ENCODE data around the gene ZMAT3.

The ZMAT3 gene

DNA sequence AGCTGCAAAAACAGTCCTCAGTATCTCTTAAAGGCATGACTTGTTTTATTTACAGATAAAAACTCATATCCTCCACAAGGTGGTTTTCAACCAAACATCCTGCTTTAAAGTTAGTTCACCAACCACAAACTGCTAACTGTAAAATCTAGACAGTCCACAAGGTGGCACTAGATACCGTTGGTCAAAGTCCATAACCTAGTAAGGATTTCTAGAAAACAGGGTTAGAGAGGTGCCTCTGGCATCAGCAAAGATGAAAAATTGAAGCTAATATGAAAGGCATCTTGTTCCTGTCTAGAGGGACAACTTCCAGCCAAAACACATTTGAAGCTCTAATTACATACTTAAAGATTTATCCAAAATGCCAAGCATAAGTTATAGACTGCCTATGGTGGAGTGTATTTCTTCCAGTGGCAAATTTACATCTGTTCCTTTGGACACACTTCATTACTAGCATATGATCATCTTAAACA is 56.0 kb downstream of the ZMAT3 start:
- H3K27ac ChIP-seq (ENCODE audit: poor library complexity, severe bottlenecking): no peak overlapping the region
- H3K9me3 ChIP-seq (ENCODE audit: severe bottlenecking): no peaks in the 10 kb centered on the region
- peak; percentile 82 for ATAC-seq (ENCODE audit: low read depth)
- TF ChIP-seq, protein P1, sequence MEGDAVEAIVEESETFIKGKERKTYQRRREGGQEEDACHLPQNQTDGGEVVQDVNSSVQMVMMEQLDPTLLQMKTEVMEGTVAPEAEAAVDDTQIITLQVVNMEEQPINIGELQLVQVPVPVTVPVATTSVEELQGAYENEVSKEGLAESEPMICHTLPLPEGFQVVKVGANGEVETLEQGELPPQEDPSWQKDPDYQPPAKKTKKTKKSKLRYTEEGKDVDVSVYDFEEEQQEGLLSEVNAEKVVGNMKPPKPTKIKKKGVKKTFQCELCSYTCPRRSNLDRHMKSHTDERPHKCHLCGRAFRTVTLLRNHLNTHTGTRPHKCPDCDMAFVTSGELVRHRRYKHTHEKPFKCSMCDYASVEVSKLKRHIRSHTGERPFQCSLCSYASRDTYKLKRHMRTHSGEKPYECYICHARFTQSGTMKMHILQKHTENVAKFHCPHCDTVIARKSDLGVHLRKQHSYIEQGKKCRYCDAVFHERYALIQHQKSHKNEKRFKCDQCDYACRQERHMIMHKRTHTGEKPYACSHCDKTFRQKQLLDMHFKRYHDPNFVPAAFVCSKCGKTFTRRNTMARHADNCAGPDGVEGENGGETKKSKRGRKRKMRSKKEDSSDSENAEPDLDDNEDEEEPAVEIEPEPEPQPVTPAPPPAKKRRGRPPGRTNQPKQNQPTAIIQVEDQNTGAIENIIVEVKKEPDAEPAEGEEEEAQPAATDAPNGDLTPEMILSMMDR (IDR thresholded peaks at IDR 0.05; ENCODE audit: poor library complexity, severe bottlenecking): peak; percentile 94
- H3K36me3 ChIP-seq (ENCODE audit: low read depth): no peaks in the 10 kb centered on the region
- H3K27me3 ChIP-seq (ENCODE audit: insufficient read depth, poor library complexity, severe bottlenecking): no peaks in the 10 kb centered on the region
- no peak overlapping the region for H3K4me3 ChIP-seq (ENCODE audit: severe bottlenecking)
- no peaks in the 10 kb centered on the region for H3K4me1 ChIP-seq (ENCODE audit: insufficient read depth, poor library complexity, severe bottlenecking)
- DNase-seq (ENCODE audit: low spot score): no peak

DNA sequence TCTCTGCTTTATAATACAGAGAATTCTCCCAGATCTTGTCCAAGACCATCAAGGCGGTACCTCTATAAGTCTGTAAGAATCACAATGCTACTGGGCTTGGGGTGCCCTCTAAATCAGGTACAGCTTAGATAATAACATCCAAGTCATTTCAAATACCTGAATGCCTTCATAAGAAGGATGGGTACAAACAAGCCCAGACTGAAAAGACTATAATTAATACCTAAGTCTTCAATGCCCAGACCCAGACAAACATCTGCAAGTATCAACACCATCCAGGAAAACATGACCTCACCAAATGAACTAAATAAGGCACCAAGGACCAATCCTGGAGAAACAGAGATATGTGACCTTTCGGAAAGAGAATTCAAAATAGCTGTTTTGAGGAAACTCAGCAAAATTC is 65.9 kb downstream of the ZMAT3 start:
- Histone ChIP-seq H3K36me3 (ENCODE audit: low read depth) (no peaks in the 10 kb centered on the region), H3K4me3 (ENCODE audit: severe bottlenecking) (no peak overlapping the region), H3K4me1 (ENCODE audit: insufficient read depth, poor library complexity, severe bottlenecking) (no peaks in the 10 kb centered on the region), H3K27ac (ENCODE audit: poor library complexity, severe bottlenecking) (no peak overlapping the region), H3K9me3 (ENCODE audit: severe bottlenecking) (peaks cover 4% of the 10 kb centered on the region), H3K27me3 (ENCODE audit: insufficient read depth, poor library complexity, severe bottlenecking) (peaks cover 9% of the 10 kb centered on the region)
- ATAC-seq (ENCODE audit: low read depth) (no peak), DNase-seq (ENCODE audit: low spot score) (no peak)
- TF ChIP-seq, protein P1 (IDR thresholded peaks at IDR 0.05; ENCODE audit: poor library complexity, severe bottlenecking): no peak

DNA sequence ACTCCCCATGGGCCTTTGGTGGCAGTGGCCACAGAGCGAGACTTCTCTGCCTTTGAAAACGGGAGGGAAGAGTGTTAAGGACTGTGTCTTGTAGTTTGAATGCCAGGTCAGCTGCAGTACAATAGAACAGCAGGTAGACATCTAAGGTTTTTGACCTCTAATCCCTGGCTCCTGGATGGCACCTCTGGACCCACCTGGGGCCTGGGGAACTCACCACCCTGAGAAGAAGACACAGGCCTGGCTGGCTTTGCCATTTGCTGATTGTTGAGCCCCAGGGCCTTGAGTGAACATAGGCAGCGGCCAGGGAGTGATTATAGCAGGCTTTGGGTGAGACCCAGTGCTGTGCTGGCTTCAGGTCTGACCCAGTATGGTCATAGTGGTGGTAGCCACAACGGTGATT is 66.4 kb downstream of the ZMAT3 start:
- Histone ChIP-seq H3K27ac (ENCODE audit: poor library complexity, severe bottlenecking) (no peak overlapping the region), H3K4me1 (ENCODE audit: insufficient read depth, poor library complexity, severe bottlenecking) (no peaks in the 10 kb centered on the region), H3K9me3 (ENCODE audit: severe bottlenecking) (peaks cover 4% of the 10 kb centered on the region), H3K4me3 (ENCODE audit: severe bottlenecking) (no peak overlapping the region), H3K36me3 (ENCODE audit: low read depth) (no peaks in the 10 kb centered on the region), H3K27me3 (ENCODE audit: insufficient read depth, poor library complexity, severe bottlenecking) (peaks cover 9% of the 10 kb centered on the region)
- TF ChIP-seq, protein P1 (IDR thresholded peaks at IDR 0.05; ENCODE audit: poor library complexity, severe bottlenecking): no peak
- no peak for ATAC-seq (ENCODE audit: low read depth)
- no peak for DNase-seq (ENCODE audit: low spot score)

DNA sequence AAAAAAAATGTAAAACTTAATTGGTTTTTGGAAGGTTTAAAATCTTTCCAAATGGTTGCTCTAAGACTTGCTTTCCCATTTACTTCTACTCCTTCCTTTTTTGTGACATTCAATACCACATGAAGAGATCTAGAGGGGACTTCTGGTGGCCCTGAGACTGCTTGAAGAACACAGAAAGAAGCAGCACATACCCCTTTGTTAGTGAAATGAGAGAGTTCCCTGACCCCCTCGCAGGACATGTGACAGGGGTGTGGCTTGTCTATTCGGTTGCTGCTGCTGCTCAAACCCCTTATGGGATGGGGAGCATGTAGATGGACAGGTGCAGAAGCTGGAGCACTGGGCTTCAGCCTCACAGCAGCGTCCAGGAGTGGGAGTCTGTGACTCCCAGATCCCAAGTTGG is 71.0 kb downstream of the ZMAT3 start:
- H3K27me3 ChIP-seq (ENCODE audit: insufficient read depth, poor library complexity, severe bottlenecking): no peaks in the 10 kb centered on the region
- no peaks in the 10 kb centered on the region for H3K9me3 ChIP-seq (ENCODE audit: severe bottlenecking)
- no peaks in the 10 kb centered on the region for H3K4me1 ChIP-seq (ENCODE audit: insufficient read depth, poor library complexity, severe bottlenecking)
- H3K36me3 ChIP-seq (ENCODE audit: low read depth): no peaks in the 10 kb centered on the region
- no peak overlapping the region for H3K4me3 ChIP-seq (ENCODE audit: severe bottlenecking)
- no peak overlapping the region for H3K27ac ChIP-seq (ENCODE audit: poor library complexity, severe bottlenecking)
- TF ChIP-seq, protein P1 (IDR thresholded peaks at IDR 0.05; ENCODE audit: poor library complexity, severe bottlenecking): no peak
- no peak for ATAC-seq (ENCODE audit: low read depth)
- DNase-seq (ENCODE audit: low spot score): no peak

DNA sequence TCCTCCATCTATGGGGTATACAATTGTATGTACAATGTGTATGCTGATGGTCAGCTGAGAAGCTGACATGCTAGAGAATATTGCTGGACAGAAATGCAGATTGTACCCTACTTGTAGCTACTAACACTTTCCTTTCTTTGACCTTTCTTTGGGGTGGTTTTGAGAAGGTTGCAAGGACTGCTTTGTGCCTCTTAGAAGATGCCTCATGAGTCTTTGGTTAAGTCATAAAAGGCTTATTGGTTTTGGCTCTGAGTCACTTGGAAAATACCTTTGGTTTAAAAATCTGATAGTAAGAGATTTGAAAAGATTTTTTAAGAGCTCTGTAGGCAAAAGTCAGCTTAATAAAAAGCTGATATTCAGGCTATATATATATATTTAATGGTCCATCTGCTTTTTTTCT is 71.5 kb downstream of the ZMAT3 start:
- no peaks in the 10 kb centered on the region for H3K36me3 ChIP-seq (ENCODE audit: low read depth)
- H3K9me3 ChIP-seq (ENCODE audit: severe bottlenecking): no peaks in the 10 kb centered on the region
- ATAC-seq (ENCODE audit: low read depth): no peak
- H3K4me3 ChIP-seq (ENCODE audit: severe bottlenecking): no peak overlapping the region
- no peak overlapping the region for H3K27ac ChIP-seq (ENCODE audit: poor library complexity, severe bottlenecking)
- DNase-seq (ENCODE audit: low spot score): no peak
- H3K4me1 ChIP-seq (ENCODE audit: insufficient read depth, poor library complexity, severe bottlenecking): no peaks in the 10 kb centered on the region
- TF ChIP-seq, protein P1 (IDR thresholded peaks at IDR 0.05; ENCODE audit: poor library complexity, severe bottlenecking): no peak
- H3K27me3 ChIP-seq (ENCODE audit: insufficient read depth, poor library complexity, severe bottlenecking): no peaks in the 10 kb centered on the region
